Measurements from ENCODE around the gene TRIM63.

The TRIM63 gene

GRCh38 chr1:26053718-26054560, 13.5 kb downstream of the TRIM63 start:
- no peak for DNase-seq

GRCh38 chr1:26050248-26050640, 17.2 kb downstream of the TRIM63 start:
- DNase-seq = no peak

- DNase-seq = no peak
Measured at GRCh38 chr1:26049531-26050247, 17.7 kb downstream of the TRIM63 start.

- no peak for DNase-seq
Measured at GRCh38 chr1:26047278-26047874, 20.1 kb downstream of the TRIM63 start.

- DNase-seq = no peak
Measured at GRCh38 chr1:26046246-26047095, 21.0 kb downstream of the TRIM63 start.

- no peak for DNase-seq
Measured at GRCh38 chr1:26045722-26046245, 21.6 kb downstream of the TRIM63 start, which contains the start of gene SLC30A2. Gene SLC30A2 (minus strand): TSS chr1:26046118. CDS start chr1:26045896, 222 bp downstream.

GRCh38 chr1:26044971-26045721, 22.3 kb downstream of the TRIM63 start:
- DNase-seq = no peak

GRCh38 chr1:26044414-26044813, 23.0 kb downstream of the TRIM63 start:
- DNase-seq = no peak

- DNase-seq = no peak
Measured at GRCh38 chr1:26043765-26044164, 23.7 kb downstream of the TRIM63 start.

GRCh38 chr1:26041978-26042377, 25.5 kb downstream of the TRIM63 start:
- DNase-seq = no peak

- DNase-seq = no peak
Measured at GRCh38 chr1:26041401-26041800, 26.0 kb downstream of the TRIM63 start.

- DNase-seq = no peak
Measured at GRCh38 chr1:26038904-26039303, 28.5 kb downstream of the TRIM63 start.

GRCh38 chr1:26038477-26038876, 29.0 kb downstream of the TRIM63 start:
- DNase-seq = no peak

GRCh38 chr1:26037904-26038303, 29.5 kb downstream of the TRIM63 start:
- DNase-seq = no peak

- DNase-seq = no peak
Measured at GRCh38 chr1:26036756-26037281, 30.6 kb downstream of the TRIM63 start.

GRCh38 chr1:26035959-26036755, 31.3 kb downstream of the TRIM63 start:
- DNase-seq = peak; percentile 89

GRCh38 chr1:26035203-26035958, 32.0 kb downstream of the TRIM63 start:
- peak; percentile 96 for DNase-seq

- no peak for DNase-seq
Measured at GRCh38 chr1:26034504-26035202, 32.8 kb downstream of the TRIM63 start.

Measured in femur (tissue), 1 donor.